OCI-LY1 (cell line): ENCODE results near the gene MYOT.
A peak's percentile ranks its signal among the peaks of the same experiment; 100 is the strongest.

Experiments used
- EZH2 ChIP-seq: fragments of 200-600 bp; sonication (generic), shearing (Covaris generic); IDR thresholded peaks from 2 replicates; pipeline ENCODE4 v1.8.0; 2017; ENCODE audit warnings: borderline replicate concordance, mixed run types, mild to moderate bottlenecking, antibody characterized with exemption, low read length, moderate library complexity, mixed read lengths
- TF ChIP-seq, protein P1 (sequence below): fragments of 200-600 bp; sonication (generic), shearing (Covaris generic); IDR thresholded peaks from 2 replicates; pipeline ENCODE4 v1.5.1; 2017; ENCODE audit warnings: mild to moderate bottlenecking, antibody characterized with exemption, low read length, moderate library complexity, mixed read lengths

DNA sequence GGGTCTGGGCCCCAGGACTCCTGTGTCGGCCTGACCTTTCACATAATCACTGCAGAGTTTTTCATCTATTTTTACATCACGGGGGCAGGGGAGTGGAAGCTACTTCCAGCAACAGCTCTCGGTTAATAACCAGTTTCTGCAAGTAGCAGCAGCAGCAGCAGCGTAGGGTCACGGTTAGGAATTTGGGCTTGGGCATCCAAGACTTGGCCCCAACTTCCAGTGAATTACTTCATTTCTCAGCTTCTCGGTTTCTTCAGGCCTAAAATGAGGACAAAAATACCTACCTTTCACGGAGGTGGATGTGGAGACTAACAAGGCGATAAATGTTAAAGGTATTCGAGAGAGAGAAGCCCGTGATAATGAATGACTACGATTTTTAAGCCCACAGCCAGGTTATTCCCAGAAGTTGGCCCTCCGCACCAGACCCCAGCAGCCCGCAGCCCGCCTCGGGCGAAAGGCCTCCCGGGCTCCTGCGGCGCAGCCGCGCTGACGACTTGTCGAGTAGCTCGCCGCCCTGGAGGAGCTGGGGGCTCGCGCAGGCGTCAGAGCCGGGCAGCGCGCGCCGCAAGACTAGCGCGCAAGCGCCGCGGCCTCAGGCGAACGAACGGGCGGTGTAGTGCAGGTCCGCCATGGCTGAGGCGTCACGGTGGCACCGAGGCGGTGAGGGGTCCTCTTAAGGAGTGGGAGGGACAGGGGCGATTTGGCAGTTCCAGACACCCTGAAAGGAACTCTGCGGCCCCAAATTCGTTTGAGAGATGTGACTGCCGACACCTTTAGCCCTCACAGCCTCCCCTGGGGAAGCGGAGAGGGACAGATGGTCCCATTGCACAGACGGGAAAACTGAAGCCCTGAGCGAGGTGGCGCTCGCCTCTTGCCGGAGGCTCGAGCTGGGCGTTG is 21.5 kb downstream of the MYOT start, which contains the start of gene PKD2L2:
- TF ChIP-seq, protein P1, sequence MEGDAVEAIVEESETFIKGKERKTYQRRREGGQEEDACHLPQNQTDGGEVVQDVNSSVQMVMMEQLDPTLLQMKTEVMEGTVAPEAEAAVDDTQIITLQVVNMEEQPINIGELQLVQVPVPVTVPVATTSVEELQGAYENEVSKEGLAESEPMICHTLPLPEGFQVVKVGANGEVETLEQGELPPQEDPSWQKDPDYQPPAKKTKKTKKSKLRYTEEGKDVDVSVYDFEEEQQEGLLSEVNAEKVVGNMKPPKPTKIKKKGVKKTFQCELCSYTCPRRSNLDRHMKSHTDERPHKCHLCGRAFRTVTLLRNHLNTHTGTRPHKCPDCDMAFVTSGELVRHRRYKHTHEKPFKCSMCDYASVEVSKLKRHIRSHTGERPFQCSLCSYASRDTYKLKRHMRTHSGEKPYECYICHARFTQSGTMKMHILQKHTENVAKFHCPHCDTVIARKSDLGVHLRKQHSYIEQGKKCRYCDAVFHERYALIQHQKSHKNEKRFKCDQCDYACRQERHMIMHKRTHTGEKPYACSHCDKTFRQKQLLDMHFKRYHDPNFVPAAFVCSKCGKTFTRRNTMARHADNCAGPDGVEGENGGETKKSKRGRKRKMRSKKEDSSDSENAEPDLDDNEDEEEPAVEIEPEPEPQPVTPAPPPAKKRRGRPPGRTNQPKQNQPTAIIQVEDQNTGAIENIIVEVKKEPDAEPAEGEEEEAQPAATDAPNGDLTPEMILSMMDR = peak; percentile 42; the same call in 1 of the 2 replicates
- no peak for TF ChIP-seq EZH2
